Heart left ventricle (tissue), 16 donors: ENCODE results near the gene CSHL1. TPM values are rescaled to one million over a fixed set of nuclear protein-coding genes. Genes with fewer than 3 reads are reported as not detected.

Experiments
- ATAC-seq, 4 donors: fragments of 200-7000 bp; cut with Tn5 transposase; one replicate each; pipeline ENCODE4 v1.9.1; 2020 to 2022; ENCODE audit warnings: moderate library complexity in 4 of 4, mild to moderate bottlenecking in 3 of 4, moderate number of reproducible peaks in 1 of 4
- DNase-seq, 5 donors: peaks; one replicate each; pipeline ENCODE4 v3.0.0-alpha.2; 2020
- H3K27ac ChIP-seq, 12 donors: fragments of 200-600 bp; sonication (generic) in 4 of 12; one replicate each; pipeline versions ENCODE4 v1.5.0 to v1.8.0; 2016 to 2022; ENCODE audit warnings: mild to moderate bottlenecking in 2 of 12
- H3K27me3 ChIP-seq, 9 donors: fragments of 200-600 bp; sonication (generic) in 2 of 9; one replicate each; pipeline versions ENCODE4 v1.5.1 to v1.8.0; 2016 to 2022; ENCODE audit warnings: mild to moderate bottlenecking in 3 of 9
- H3K36me3 ChIP-seq, 9 donors: fragments of 200-600 bp; sonication (generic) in 2 of 9; one replicate each; pipeline versions ENCODE4 v1.5.0 to v1.8.0; 2018 to 2022; ENCODE audit warnings: mild to moderate bottlenecking in 2 of 9
- H3K4me1 ChIP-seq, 12 donors: fragments of 200-600 bp; sonication (generic) in 4 of 12; one replicate each; pipeline versions ENCODE4 v1.5.0 to v1.8.0; 2016 to 2022; ENCODE audit warnings: mild to moderate bottlenecking in 3 of 12
- H3K4me3 ChIP-seq, 12 donors: fragments of 200-600 bp; sonication (generic) in 4 of 12; one replicate each; pipeline versions ENCODE4 v1.5.0 to v1.8.0; 2017 to 2022; ENCODE audit warnings: mild to moderate bottlenecking in 9 of 12, moderate library complexity in 4 of 12
- H3K9me3 ChIP-seq, 12 donors: fragments of 200-600 bp; sonication (generic) in 4 of 12; one replicate each; pipeline versions ENCODE4 v1.5.0 to v1.8.0; 2016 to 2022; ENCODE audit warnings: mild to moderate bottlenecking in 1 of 12
- CTCF ChIP-seq, 12 donors: fragments of 200-600 bp; sonication (generic) in 4 of 12; IDR thresholded peaks; one replicate each; pipeline versions ENCODE4 v1.5.0 to v1.8.0; 2018 to 2022; ENCODE audit warnings: antibody characterized with exemption in 12 of 12, mild to moderate bottlenecking in 5 of 12
- POLR2A ChIP-seq, 2 donors: fragments of 450-650 bp; IDR thresholded peaks; one replicate each; pipeline ENCODE4 v1.6.1; 2017; ENCODE audit warnings: antibody characterized with exemption in 2 of 2, mild to moderate bottlenecking in 2 of 2, moderate library complexity in 2 of 2
- WGBS, 4 donors: extraction: QIAGEN DNeasy Blood & Tissue Kit in 2 of 4; methylation state at CpG; one replicate each; pipeline versions ENCODE4 v1.1.5 to v1.1.7; 2013 to 2018; 5-methylcytosine and 5-hydroxymethylcytosine counted together
- intact Hi-C, 10 donors: fragments of 100-400 bp; cut with DNase I; formaldehyde crosslinking; loops; one replicate each; pipeline versions ENCODE4 v1.11.1 to v1.14.2; 2022
- polyA plus RNA-seq, 2 donors: library from polyadenylated mRNA; stranded (reverse); fragments of 200-250 nt; gene quantifications; one replicate each; pipeline ENCODE4 v1.2.3, GENCODE V29; 2013
- total RNA-seq, 9 donors: library from RNA; depleted of rRNA in 2 of 9; stranded (reverse); fragments of >200 nt in 2 of 9; fragmentation: NEBNext Ultra II Directional in 3 of 9; extraction: Animal tissue kit (Norgen Biotek cat#: 25700) in 3 of 9; gene quantifications; one replicate each; pipeline versions ENCODE4 v1.1.0 to v1.2.4, GENCODE V29; 2016 to 2023
- donor health status: ischemic (EF 13 %, LVEDD 7.1; RV severe dilation, severe dysfunction).
- donor health status: healthy with polysubstance abuse.
- donor health status: DM: no; HTN: yes; CAD: no.
- donor health status: DM: no; HTN: no; CAD: no.
- donor health status: ischemic (EF 25% LVEDD 6.9; RV normal size, moderate dysfunction).
- donor health status: ischemic (EF 25% LVEDD 5.7; RV mildly dilated, moderate dysfunction).
- donor health status: healthy.
- donor health status: DM: yes; HTN: yes; CAD: no.
- donor health status: ischemic (EF 35%, LVEDD 5.7; RV mildly dilated, moderate dysfunction).
- donor health status: nonischemic (EF 11% LVEDD 7.7; RV severe dilation, severe dysfunction).
- donor health status: DM: yes; HTN: yes; CAD: no.
- donor health status: PGD.
- donor health status: ischemic (EF 29% LVEDD 5.4; RV normal size, mild dysfunction).
- donor health status: nonischemic (EF 23%, LVEDD 6.1; RV moderate dilation, normal function).

CSHL1 gene
- total and polyA plus RNA-seq, 11 donors = not detected

- no peaks in the 10 kb centered on the region for H3K4me1 ChIP-seq
- H3K27me3 ChIP-seq = no peaks in the 10 kb centered on the region
- no peak for ATAC-seq
- intact Hi-C loops = no loop called here
- H3K27ac ChIP-seq = no peak overlapping the region
- no peak for DNase-seq
- no peaks in the 10 kb centered on the region for H3K36me3 ChIP-seq
- H3K4me3 ChIP-seq = no peak overlapping the region
- TF ChIP-seq POLR2A (IDR thresholded peaks at IDR 0.05) (no peak), CTCF (IDR thresholded peaks at IDR 0.05) (no peak)
- 88 to 91% (median 88%) methylated on average over 4 of the region's 4 CpGs for WGBS, 4 donors
- no peaks in the 10 kb centered on the region for H3K9me3 ChIP-seq
These were observed 26.9 kb upstream of the CSHL1 start for GRCh38 chr17:63937920-63938319.

GRCh38 chr17:63937319-63937718, 26.3 kb upstream of the CSHL1 start:
- TF ChIP-seq POLR2A (IDR thresholded peaks at IDR 0.05) = no peak
- no peak for TF ChIP-seq CTCF (IDR thresholded peaks at IDR 0.05)
- DNase-seq (no peak), ATAC-seq (no peak)
- Histone ChIP-seq H3K27ac (no peak overlapping the region), H3K4me3 (no peak overlapping the region), H3K9me3 (no peaks in the 10 kb centered on the region), H3K36me3 (no peaks in the 10 kb centered on the region), H3K4me1 (peaks cover 0 to 4% (median 2%) of the 10 kb centered on the region in 12 donors), H3K27me3 (no peaks in the 10 kb centered on the region)
- intact Hi-C loops = no loop called here
- 84 to 94% (median 87%) methylated on average over 6 of the region's 6 CpGs for WGBS, 4 donors

GRCh38 chr17:63934183-63935112, 23.4 kb upstream of the CSHL1 start:
- intact Hi-C loops = loop anchor here in 1 of 10 donors (5.0 kb wide), 1 partner anchor 48 kb away; no protein-coding TSS in a partner anchor
- Histone ChIP-seq H3K27me3 (no peaks in the 10 kb centered on the region), H3K4me3 (no peak overlapping the region), H3K9me3 (no peaks in the 10 kb centered on the region), H3K36me3 (no peaks in the 10 kb centered on the region), H3K4me1 (peaks cover 0 to 25% (median 14%) of the 10 kb centered on the region in 12 donors), H3K27ac (no peak overlapping the region)
- no peak for DNase-seq
- 85 to 88% (median 86%) methylated on average over 20 to 21 of the region's 21 CpGs for WGBS, 4 donors
- TF ChIP-seq CTCF (IDR thresholded peaks at IDR 0.05) (no peak), POLR2A (IDR thresholded peaks at IDR 0.05) (no peak)
- no peak for ATAC-seq

GRCh38 chr17:63933598-63933997, 22.5 kb upstream of the CSHL1 start:
- DNase-seq = no peak
- TF ChIP-seq POLR2A (IDR thresholded peaks at IDR 0.05) = no peak

More at GRCh38 chr17:63933598-63933997, 22.5 kb upstream of the CSHL1 start:
- Histone ChIP-seq H3K36me3 (no peaks in the 10 kb centered on the region), H3K4me1 (peaks cover 0 to 25% (median 14%) of the 10 kb centered on the region in 12 donors), H3K4me3 (no peak overlapping the region), H3K27ac (no peak overlapping the region), H3K27me3 (no peaks in the 10 kb centered on the region), H3K9me3 (no peaks in the 10 kb centered on the region)
- WGBS, 4 donors = 90 to 96% (median 92%) methylated on average over 8 of the region's 8 CpGs
- ATAC-seq = no peak
- intact Hi-C loops = loop anchor here in 1 of 10 donors (5.0 kb wide), 1 partner anchor 49 kb away; no protein-coding TSS in a partner anchor
